NCI-H128 (cell line): Measurements from ENCODE around the gene MYBPC3.
"Not testable (repeated sequence)": the region's sequence is repeated elsewhere in the genome, so short reads cannot be mapped to it uniquely, and the experiment has no call there.

ENCODE experiments used
- DNase-seq: peaks from one replicate; lab custom pipeline; 2025; ENCODE audit not compliant: unreplicated experiment; lab: John Stamatoyannopoulos, UW

MYBPC3 gene

GRCh38 chr11:47340010-47340409 is 12.5 kb downstream of the MYBPC3 start:
- DNase-seq = no peak

- DNase-seq = no peak
Observed at GRCh38 chr11:47338396-47339241, 13.9 kb downstream of the MYBPC3 start.

- DNase-seq = no peak
Observed at GRCh38 chr11:47337229-47337924, 15.1 kb downstream of the MYBPC3 start.

- DNase-seq = no peak
Observed at GRCh38 chr11:47336595-47336994, 15.9 kb downstream of the MYBPC3 start.

- DNase-seq = no peak
Observed at GRCh38 chr11:47335733-47336132, 16.8 kb downstream of the MYBPC3 start.

- DNase-seq = not testable (repeated sequence)
Observed at GRCh38 chr11:47334699-47335411, 17.6 kb downstream of the MYBPC3 start.

GRCh38 chr11:47333886-47334443 is 18.5 kb downstream of the MYBPC3 start:
- DNase-seq = no peak

- no peak for DNase-seq
Observed at GRCh38 chr11:47333526-47333845, 19.0 kb downstream of the MYBPC3 start.

- DNase-seq = no peak
Observed at GRCh38 chr11:47332791-47333525, 19.5 kb downstream of the MYBPC3 start.

GRCh38 chr11:47332303-47332711 is 20.2 kb downstream of the MYBPC3 start:
- DNase-seq = no peak

GRCh38 chr11:47331454-47332302 is 20.8 kb downstream of the MYBPC3 start:
- DNase-seq = no peak

- DNase-seq = no peak
Observed at GRCh38 chr11:47329987-47330931, 22.2 kb downstream of the MYBPC3 start.

- no peak for DNase-seq
Observed at GRCh38 chr11:47329431-47329986, 23.0 kb downstream of the MYBPC3 start.

- no peak for DNase-seq
Observed at GRCh38 chr11:47328449-47329390, 23.8 kb downstream of the MYBPC3 start.

GRCh38 chr11:47327949-47328348 is 24.6 kb downstream of the MYBPC3 start:
- no peak for DNase-seq

- DNase-seq = no peak
Observed at GRCh38 chr11:47327025-47327424, 25.5 kb downstream of the MYBPC3 start.

GRCh38 chr11:47326198-47326597 is 26.3 kb downstream of the MYBPC3 start:
- no peak for DNase-seq
